Ovary (tissue), 3 donors: ENCODE data around the gene DAGLB.

Experiments used
- CTCF ChIP-seq, 3 donors: fragments of 450-650 bp in 2 of 3; fragments of 200-600 bp in 1 of 3; IDR thresholded peaks; one replicate each; pipeline versions ENCODE4 v1.5.1 to v1.8.0; 2016 to 2022; ENCODE audit warnings: antibody characterized with exemption in 3 of 3, mild to moderate bottlenecking in 1 of 3
- EP300 ChIP-seq: sonication (generic); formaldehyde crosslinking; IDR thresholded peaks from one replicate; pipeline ENCODE4 v1.6.1; 2017; ENCODE audit warnings: antibody characterized with exemption
- POLR2A ChIP-seq: fragments of 450-650 bp; IDR thresholded peaks from one replicate; pipeline ENCODE4 v1.6.1; 2017; ENCODE audit warnings: antibody characterized with exemption, mild to moderate bottlenecking, moderate library complexity
- donor health status: DM: no; HTN: no; CAD: no.

GRCh38 chr7:6367701-6368211, 80.0 kb downstream of the DAGLB start:
- TF ChIP-seq CTCF (IDR thresholded peaks at IDR 0.05) = no peak
- no peak for TF ChIP-seq POLR2A
- no peak for TF ChIP-seq EP300
